Neural progenitor cell (in vitro differentiated cells): ENCODE results near the gene PGF. TPM values are rescaled to one million over a fixed set of nuclear protein-coding genes. Genes with fewer than 3 reads are reported as not detected.
A peak's percentile ranks its signal among the peaks of the same experiment; 100 is the strongest.

Experiments used
- DNase-seq: peaks from one replicate; pipeline ENCODE4 v3.0.0-alpha.2; 2016; ENCODE audit warnings: low spot score
- H2AFZ ChIP-seq: fragments of 200-600 bp; sonication (generic); replicated peaks from 2 replicates; pipeline ENCODE4 v1.6.1; 2016; ENCODE audit warnings: antibody characterized with exemption
- H3F3A ChIP-seq: fragments of 200-600 bp; sonication (generic); 2 replicates; pipeline ENCODE4 v1.6.1; 2016; ENCODE audit warnings: antibody characterized with exemption, low read depth
- H3K27ac ChIP-seq: fragments of 200-600 bp; sonication (generic); 2 replicates; pipeline ENCODE4 v1.5.1; 2016; ENCODE audit warnings: mild to moderate bottlenecking
- H3K27me3 ChIP-seq: fragments of 200-600 bp; sonication (generic); 2 replicates; pipeline ENCODE4 v1.6.1; 2016; ENCODE audit warnings: mild to moderate bottlenecking, moderate library complexity
- H3K36me3 ChIP-seq: fragments of 200-600 bp; sonication (generic); 2 replicates; pipeline ENCODE4 v1.5.1; 2016
- H3K4me1 ChIP-seq: fragments of 200-600 bp; sonication (generic); 2 replicates; pipeline ENCODE4 v1.6.1; 2016; ENCODE audit warnings: mixed run types
- H3K4me2 ChIP-seq: fragments of 200-600 bp; sonication (generic); 2 replicates; pipeline ENCODE4 v1.6.1; 2016
- H3K4me3 ChIP-seq: fragments of 200-600 bp; sonication (generic); 2 replicates; pipeline ENCODE4 v1.5.1; 2016
- H3K79me2 ChIP-seq: fragments of 200-600 bp; sonication (generic); 2 replicates; pipeline ENCODE4 v1.6.1; 2016; ENCODE audit warnings: low read depth
- H3K9ac ChIP-seq: fragments of 200-600 bp; sonication (generic); 2 replicates; pipeline ENCODE4 v1.6.1; 2016
- H3K9me3 ChIP-seq: fragments of 200-600 bp; sonication (generic); 2 replicates; pipeline ENCODE4 v1.5.1; 2016; ENCODE audit warnings: low read depth
- H4K20me1 ChIP-seq: fragments of 200-600 bp; sonication (generic); 2 replicates; pipeline ENCODE4 v1.6.1; 2016; ENCODE audit warnings: low read depth
- H3K27ac Mint-ChIP-seq: 3 replicates; pipeline ENCODE4 v1.8.0; 2021; ENCODE audit warnings: mixed read lengths
- H3K27me3 Mint-ChIP-seq: 2 replicates; pipeline ENCODE4 v1.8.0; 2022; ENCODE audit warnings: low read depth, mild to moderate bottlenecking, inconsistent platforms, moderate library complexity, mixed read lengths; ENCODE audit not compliant: insufficient read depth
- H3K36me3 Mint-ChIP-seq: 3 replicates; pipeline ENCODE4 v1.8.0; 2021; ENCODE audit warnings: mixed read lengths
- H3K4me1 Mint-ChIP-seq: 3 replicates; pipeline ENCODE4 v1.8.0; 2021; ENCODE audit warnings: mixed read lengths
- H3K4me3 Mint-ChIP-seq: 3 replicates; pipeline ENCODE4 v1.8.0; 2021; ENCODE audit warnings: mild to moderate bottlenecking, moderate library complexity, mixed read lengths
- H3K9me3 Mint-ChIP-seq: 3 replicates; pipeline ENCODE4 v1.8.0; 2020; ENCODE audit warnings: mixed read lengths
- EZH2 ChIP-seq: fragments of 200-600 bp; sonication (generic); IDR thresholded peaks from 2 replicates; pipeline ENCODE4 v1.6.1; 2017; ENCODE audit warnings: antibody characterized with exemption, mild to moderate bottlenecking, moderate library complexity
- EZH2phosphoT487 ChIP-seq: fragments of 200-600 bp; sonication (generic); IDR thresholded peaks from 2 replicates; pipeline ENCODE4 v1.6.1; 2017; ENCODE audit warnings: antibody characterized with exemption
- total RNA-seq: library from RNA; depleted of rRNA; stranded (reverse); fragments of >200 nt; gene quantifications from 2 replicates; pipeline ENCODE4 v1.2.3, GENCODE V29; 2015; ENCODE audit warnings: low replicate concordance
- TF ChIP-seq, protein P1 (sequence below): fragments of 200-600 bp; sonication (generic); IDR thresholded peaks from 2 replicates; pipeline ENCODE4 v1.5.1; 2017; ENCODE audit warnings: antibody characterized with exemption, mild to moderate bottlenecking

PGF gene
- total RNA-seq, 1 donor from 2014 or later, result 1.0 TPM

DNA sequence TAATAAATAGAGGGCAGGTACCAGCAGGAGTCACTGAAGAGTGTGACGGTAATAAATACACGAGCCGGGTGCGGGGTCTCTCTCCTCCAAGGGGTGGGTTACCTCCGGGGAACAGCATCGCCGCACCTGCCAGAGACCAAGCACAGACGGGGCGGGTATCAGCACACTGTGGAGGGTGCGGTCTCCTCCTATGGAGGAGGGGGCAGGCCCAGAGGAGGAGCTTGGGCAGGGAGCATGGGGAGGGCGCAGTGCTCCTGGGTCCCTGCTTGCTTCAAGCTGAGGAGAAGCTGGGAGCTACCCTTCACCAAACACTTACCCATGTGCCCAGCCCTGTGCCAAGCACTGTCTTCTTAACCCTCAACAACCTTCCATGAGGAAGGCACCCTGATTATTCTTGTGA lies 12.8 kb downstream of the PGF start:
- Histone ChIP-seq H3K36me3 (no peaks in the 10 kb centered on the region), H3K4me1 (no peaks in the 10 kb centered on the region), H4K20me1 (no peaks in the 10 kb centered on the region), H3K27me3 (no peaks in the 10 kb centered on the region), H3K9ac (no peak overlapping the region), H3K4me2 (no peak overlapping the region), H2AFZ (peak overlapping the region; percentile 19), H3K9me3 (no peaks in the 10 kb centered on the region), H3K27ac (no peak overlapping the region), H3K79me2 (no peaks in the 10 kb centered on the region), H3F3A (peaks cover 9% of the 10 kb centered on the region), H3K4me3 (no peak overlapping the region)
- H3K4me1 Mint-ChIP-seq, result peaks cover 11% of the 10 kb centered on the region
- peak overlapping the region; percentile 89 for H3K27ac Mint-ChIP-seq
- H3K27me3 Mint-ChIP-seq, result peaks cover 3% of the 10 kb centered on the region
- TF ChIP-seq EZH2phosphoT487, result no peak
- TF ChIP-seq, protein P1, sequence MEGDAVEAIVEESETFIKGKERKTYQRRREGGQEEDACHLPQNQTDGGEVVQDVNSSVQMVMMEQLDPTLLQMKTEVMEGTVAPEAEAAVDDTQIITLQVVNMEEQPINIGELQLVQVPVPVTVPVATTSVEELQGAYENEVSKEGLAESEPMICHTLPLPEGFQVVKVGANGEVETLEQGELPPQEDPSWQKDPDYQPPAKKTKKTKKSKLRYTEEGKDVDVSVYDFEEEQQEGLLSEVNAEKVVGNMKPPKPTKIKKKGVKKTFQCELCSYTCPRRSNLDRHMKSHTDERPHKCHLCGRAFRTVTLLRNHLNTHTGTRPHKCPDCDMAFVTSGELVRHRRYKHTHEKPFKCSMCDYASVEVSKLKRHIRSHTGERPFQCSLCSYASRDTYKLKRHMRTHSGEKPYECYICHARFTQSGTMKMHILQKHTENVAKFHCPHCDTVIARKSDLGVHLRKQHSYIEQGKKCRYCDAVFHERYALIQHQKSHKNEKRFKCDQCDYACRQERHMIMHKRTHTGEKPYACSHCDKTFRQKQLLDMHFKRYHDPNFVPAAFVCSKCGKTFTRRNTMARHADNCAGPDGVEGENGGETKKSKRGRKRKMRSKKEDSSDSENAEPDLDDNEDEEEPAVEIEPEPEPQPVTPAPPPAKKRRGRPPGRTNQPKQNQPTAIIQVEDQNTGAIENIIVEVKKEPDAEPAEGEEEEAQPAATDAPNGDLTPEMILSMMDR, result no peak
- TF ChIP-seq EZH2, result no peak
- no peak overlapping the region for H3K4me3 Mint-ChIP-seq
- DNase-seq, result no peak
- H3K9me3 Mint-ChIP-seq, result no peaks in the 10 kb centered on the region
- H3K36me3 Mint-ChIP-seq, result no peaks in the 10 kb centered on the region

DNA sequence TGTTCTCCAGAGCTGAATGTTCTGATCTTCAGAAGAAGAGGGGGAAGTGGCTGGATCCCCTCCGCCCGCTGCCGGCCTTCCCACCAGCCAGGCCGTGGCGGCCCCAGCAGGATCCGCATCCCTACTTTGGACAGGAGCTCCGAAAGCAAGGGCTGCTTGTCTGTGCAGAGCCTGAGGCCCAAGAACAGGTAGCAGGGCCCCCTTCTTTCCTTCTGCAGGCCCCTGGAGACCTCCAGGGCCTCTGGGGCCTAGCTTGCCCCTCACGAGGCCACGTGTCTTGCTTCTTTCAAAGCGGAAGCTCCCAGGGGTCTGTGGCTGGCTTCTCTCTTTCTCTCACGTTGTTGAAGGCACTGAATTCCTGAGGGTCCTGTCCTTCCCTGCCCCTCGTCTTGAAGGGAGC lies 13.2 kb downstream of the PGF start:
- Histone ChIP-seq H3K79me2 (no peaks in the 10 kb centered on the region), H3K27me3 (no peaks in the 10 kb centered on the region), H3K36me3 (no peaks in the 10 kb centered on the region), H3F3A (peaks cover 9% of the 10 kb centered on the region), H3K4me1 (no peaks in the 10 kb centered on the region), H3K27ac (no peak overlapping the region), H3K9me3 (no peaks in the 10 kb centered on the region), H3K4me3 (no peak overlapping the region), H3K9ac (no peak overlapping the region), H3K4me2 (no peak overlapping the region), H2AFZ (peak overlapping the region; percentile 19), H4K20me1 (no peaks in the 10 kb centered on the region)
- H3K9me3 Mint-ChIP-seq, result no peaks in the 10 kb centered on the region
- no peaks in the 10 kb centered on the region for H3K36me3 Mint-ChIP-seq
- peaks cover 11% of the 10 kb centered on the region for H3K4me1 Mint-ChIP-seq
- no peak for DNase-seq
- peaks cover 2% of the 10 kb centered on the region for H3K27me3 Mint-ChIP-seq
- TF ChIP-seq, protein P1, result no peak
- no peak for TF ChIP-seq EZH2
- no peak for TF ChIP-seq EZH2phosphoT487
- no peak overlapping the region for H3K4me3 Mint-ChIP-seq
- H3K27ac Mint-ChIP-seq, result peak overlapping the region; percentile 89

DNA sequence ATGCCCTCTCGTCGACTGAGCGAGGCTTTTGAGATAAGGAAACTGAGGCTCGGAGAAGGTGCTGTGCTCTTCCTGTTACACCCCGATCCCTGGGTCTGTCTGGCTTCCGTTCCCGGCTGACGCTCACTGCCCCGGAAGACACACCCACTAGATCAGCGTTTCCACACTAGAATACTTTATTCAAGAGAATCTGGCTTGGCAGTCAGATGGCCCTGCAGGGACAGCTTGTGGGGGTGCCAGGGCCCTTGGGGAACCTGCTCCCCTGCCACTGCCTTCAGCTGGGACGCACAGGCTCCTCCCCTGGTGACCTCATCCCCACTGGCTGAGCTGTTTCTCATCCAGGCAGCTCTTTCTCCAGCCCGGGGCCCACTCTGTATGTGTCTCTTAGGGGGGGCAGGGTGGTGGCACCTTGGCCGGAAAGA lies 13.7 kb downstream of the PGF start:
- Mint-ChIP-seq H3K4me1 (peaks cover 11% of the 10 kb centered on the region), H3K27me3 (peaks cover 2% of the 10 kb centered on the region)

More for the DNA sequence above, 13.7 kb downstream of the PGF start:
- H3K27ac Mint-ChIP-seq, result peak overlapping the region; percentile 72
- H3K79me2 ChIP-seq, result no peaks in the 10 kb centered on the region
- H3K27ac ChIP-seq, result no peak overlapping the region
- TF ChIP-seq, protein P1, result no peak
- no peak for TF ChIP-seq EZH2
- TF ChIP-seq EZH2phosphoT487, result no peak
- H3K27me3 ChIP-seq, result no peaks in the 10 kb centered on the region
- H2AFZ ChIP-seq, result peak overlapping the region; percentile 19
- no peaks in the 10 kb centered on the region for H4K20me1 ChIP-seq
- H3K9me3 ChIP-seq, result no peaks in the 10 kb centered on the region
- no peaks in the 10 kb centered on the region for H3K36me3 ChIP-seq
- H3K4me1 ChIP-seq, result no peaks in the 10 kb centered on the region
- H3F3A ChIP-seq, result peaks cover 9% of the 10 kb centered on the region
- H3K4me3 ChIP-seq, result no peak overlapping the region
- no peak overlapping the region for H3K4me3 Mint-ChIP-seq
- DNase-seq, result no peak
- no peaks in the 10 kb centered on the region for H3K36me3 Mint-ChIP-seq
- H3K4me2 ChIP-seq, result no peak overlapping the region
- H3K9me3 Mint-ChIP-seq, result no peaks in the 10 kb centered on the region
- H3K9ac ChIP-seq, result no peak overlapping the region
